HepG2 (cell line): ENCODE data around the gene ZKSCAN2. TPM values are rescaled to one million over a fixed set of nuclear protein-coding genes. Genes with fewer than 3 reads are reported as not detected.
A peak's percentile ranks its signal among the peaks of the same experiment; 100 is the strongest.

ENCODE experiments used
- ELF4 ChIP-seq: sonication (generic); formaldehyde crosslinking; IDR thresholded peaks from 2 replicates; pipeline ENCODE4 v1.5.0; 2020; ENCODE audit warnings: missing genetic modification reagents, mild to moderate bottlenecking, moderate library complexity, borderline replicate concordance
- ETV5 ChIP-seq: IDR thresholded peaks from 2 replicates; pipeline ENCODE4 v1.6.1; 2018; ENCODE audit warnings: missing biosample characterization, missing genetic modification reagents, inconsistent platforms, borderline replicate concordance
- GTF3A ChIP-seq: sonication (generic); formaldehyde crosslinking; conservative IDR thresholded peaks from 2 replicates; pipeline ENCODE4 v1.4.0; 2020; ENCODE audit warnings: mild to moderate bottlenecking, missing genetic modification reagents
- HCFC1 ChIP-seq: fragments of 150-350 bp; IDR thresholded peaks from 2 replicates; pipeline ENCODE4 v1.6.1; 2014; ENCODE audit warnings: low read depth, low read length
- KAT2B ChIP-seq: fragments of 150-350 bp; IDR thresholded peaks from 2 replicates; pipeline ENCODE4 v1.6.1; 2014; ENCODE audit warnings: low read depth, low read length, borderline replicate concordance
- LBX2 ChIP-seq: sonication (generic); formaldehyde crosslinking; IDR thresholded peaks from 2 replicates; pipeline ENCODE4 v1.5.0; 2020; ENCODE audit warnings: missing genetic modification reagents, mild to moderate bottlenecking, borderline replicate concordance
- MZF1 ChIP-seq: sonication (generic); formaldehyde crosslinking; IDR thresholded peaks from 2 replicates; pipeline ENCODE4 v1.8.1; 2023; ENCODE audit warnings: mild to moderate bottlenecking, missing genetic modification reagents, borderline replicate concordance
- NFKB2 ChIP-seq: sonication (generic); formaldehyde crosslinking; IDR thresholded peaks from 2 replicates; pipeline ENCODE4 v1.4.0; 2020; ENCODE audit warnings: missing genetic modification reagents, borderline replicate concordance
- NR2C2 ChIP-seq: sonication (generic); formaldehyde crosslinking; IDR thresholded peaks from 2 replicates; pipeline ENCODE4 v1.4.0; 2020; ENCODE audit warnings: missing genetic modification reagents, mild to moderate bottlenecking, moderate library complexity, borderline replicate concordance
- PAX8 ChIP-seq: sonication (generic); formaldehyde crosslinking; IDR thresholded peaks from 2 replicates; pipeline ENCODE4 v1.8.0; 2022; ENCODE audit warnings: mild to moderate bottlenecking, missing genetic modification reagents, borderline replicate concordance
- PLRG1 ChIP-seq: fragments of 450-650 bp; conservative IDR thresholded peaks from 2 replicates; pipeline ENCODE4 v1.6.1; 2016
- REST ChIP-seq, 2 experiments: IDR thresholded peaks; 2 replicates each; pipeline ENCODE4 v1.6.1; 2011 to 2012; ENCODE audit warnings: low read length in 2 of 2, borderline replicate concordance in 1 of 2, low read depth in 1 of 2, mild to moderate bottlenecking in 1 of 2, moderate library complexity in 1 of 2
- SP2 ChIP-seq: sonication (generic); formaldehyde crosslinking; IDR thresholded peaks from 2 replicates; pipeline ENCODE4 v1.5.1; 2020; ENCODE audit warnings: mild to moderate bottlenecking, missing genetic modification reagents
- ZBTB26 ChIP-seq: IDR thresholded peaks from 2 replicates; pipeline ENCODE4 v1.6.1; 2016; ENCODE audit warnings: missing compliant biosample characterization, missing genetic modification reagents, borderline replicate concordance
- ZBTB38 ChIP-seq: sonication (generic); formaldehyde crosslinking; IDR thresholded peaks from 2 replicates; pipeline ENCODE4 v1.5.1; 2020; ENCODE audit warnings: mild to moderate bottlenecking, missing genetic modification reagents
- ZMYM3 ChIP-seq: sonication (generic); formaldehyde crosslinking; IDR thresholded peaks from 2 replicates; pipeline ENCODE4 v1.5.1; 2020; ENCODE audit warnings: mild to moderate bottlenecking, missing genetic modification reagents
- ZNF20 ChIP-seq: sonication (generic); formaldehyde crosslinking; IDR thresholded peaks from 2 replicates; pipeline ENCODE4 v1.4.0; 2020; ENCODE audit warnings: mild to moderate bottlenecking, moderate library complexity, missing genetic modification reagents
- ZNF230 ChIP-seq: sonication (generic); formaldehyde crosslinking; IDR thresholded peaks from 2 replicates; pipeline ENCODE4 v1.4.0; 2020; ENCODE audit warnings: mild to moderate bottlenecking, missing genetic modification reagents
- ZNF652 ChIP-seq: IDR thresholded peaks from 2 replicates; pipeline ENCODE4 v1.6.1; 2016; ENCODE audit warnings: low read depth, borderline replicate concordance
- ZNF703 ChIP-seq: sonication (generic); formaldehyde crosslinking; IDR thresholded peaks from 2 replicates; pipeline ENCODE4 v1.5.1; 2020; ENCODE audit warnings: missing genetic modification reagents, mild to moderate bottlenecking, moderate library complexity, borderline replicate concordance
- polyA plus RNA-seq, 8 experiments: library from polyadenylated mRNA; depleted of rRNA in 3 of 8; stranded (reverse) in 7 of 8; unstranded in 1 of 8; fragments of >200 nt; fragmentation: Illumina TruSeq in 4 of 8; extraction: Trizol in 4 of 8; gene quantifications; 2 replicates each; pipeline versions ENCODE4 v1.2.1 to v1.2.3, GENCODE V29; 2011 to 2016; ENCODE audit warnings: low read depth in 4 of 8, missing spikeins in 1 of 8, mixed read lengths in 1 of 8; ENCODE audit not compliant: insufficient read depth in 1 of 8
- total RNA-seq, 5 experiments: library from RNA; depleted of rRNA; stranded (reverse); fragments of >200 nt; fragmentation: Illumina TruSeq; extraction: Trizol; gene quantifications; 2 replicates each; pipeline ENCODE4 v1.2.3, GENCODE V29; 2016; ENCODE audit warnings: low read depth in 1 of 5

ZKSCAN2 gene
- total and polyA plus RNA-seq, 2 of the 13 experiments (the other 11 are each of a cell fraction or from before 2014, with no cell fraction given): 4.2 to 11.1 TPM

GRCh38 chr16:25257956-25258860 lies 563 bp upstream of the ZKSCAN2 start (continued):
- TF ChIP-seq ZNF20 (CRISPR knock-in tag) (peak; percentile 86; the same call in 1 of the 2 replicates), PLRG1 (no peak), ELF4 (CRISPR knock-in tag) (no peak; the same call in 1 of the 2 replicates), ZNF652 (no peak), HCFC1 (peak; percentile 57; the same call in 1 of the 2 replicates), ETV5 (CRISPR knock-in tag) (peak; percentile 93), PAX8 (no peak), GTF3A (CRISPR knock-in tag) (no peak), ZBTB38 (CRISPR knock-in tag) (peak; percentile 22; the same call in 1 of the 2 replicates), LBX2 (CRISPR knock-in tag) (0 out of 2 replicates have a peak, but pooled peaks have one; percentile 69), KAT2B (peak; percentile 33; the same call in 1 of the 2 replicates), NR2C2 (CRISPR knock-in tag) (peak; percentile 78), MZF1 (CRISPR knock-in tag) (peak; percentile 80; the same call in 1 of the 2 replicates), ZBTB26 (CRISPR knock-in tag) (peak; percentile 89; the same call in 1 of the 2 replicates), NFKB2 (peak; percentile 93), ZMYM3 (peak; percentile 75), SP2 (no peak; the same call in 1 of the 2 replicates), ZNF230 (CRISPR knock-in tag) (peak; percentile 97; the same call in 1 of the 2 replicates), ZNF703 (CRISPR knock-in tag) (peak; percentile 94), REST (IDR thresholded peaks at IDR 0.05; ENCODE audit: borderline replicate concordance in 1 of 2, low read depth in 1 of 2, low read length in 2 of 2) (peak in 1 of 2 experiments; percentile 37; a peak in 1 of 4 replicates)
